H1 (cell line): ENCODE data around the gene AKAP12. TPM values are rescaled to one million over a fixed set of nuclear protein-coding genes. Genes with fewer than 3 reads are reported as not detected.

Experiments
- CTCF ChIA-PET: fragments of 300-600 bp; sonication (Branson Sonifier 250); formaldehyde crosslinking; loops from one replicate; lab custom pipeline; 2021; ENCODE audit not compliant: partially characterized antibody; lab: Charles Lee
- POLR2A ChIA-PET: fragments of 300-600 bp; sonication (Branson Sonifier 250); formaldehyde crosslinking; loops from one replicate; lab custom pipeline; 2021; ENCODE audit warnings: inconsistent platforms; ENCODE audit not compliant: partially characterized antibody; lab: Charles Lee
- DNase-seq, 2 experiments: peaks; one replicate each; pipeline versions ENCODE4 v3.0.0 to v3.0.0-alpha.2; 2010 to 2022; ENCODE audit warnings: low spot score in 2 of 2, low read depth in 1 of 2, mixed read lengths in 1 of 2
- FAIRE-seq: peaks from 2 replicates; lab custom pipeline; 2011; peaks lifted over from hg19 to GRCh38; lab: Jason Lieb, UNC
- H2AFZ ChIP-seq: 2 replicates; pipeline ENCODE4 v1.8.1; 2012; ENCODE audit warnings: low read length, inconsistent platforms
- H2AK5ac ChIP-seq: 2 replicates; pipeline ENCODE4 v1.6.1; 2013; ENCODE audit warnings: low read depth, low read length
- H2BK120ac ChIP-seq: replicated peaks from 2 replicates; pipeline ENCODE3; 2013; ENCODE audit warnings: low read depth, low read length, inconsistent platforms
- H2BK12ac ChIP-seq: 2 replicates; pipeline ENCODE4 v1.6.1; 2013; ENCODE audit warnings: low read depth, low read length
- H2BK15ac ChIP-seq: 2 replicates; pipeline ENCODE4 v1.6.1; 2013; ENCODE audit warnings: low read length
- H2BK20ac ChIP-seq: 2 replicates; pipeline ENCODE4 v1.6.1; 2013; ENCODE audit warnings: low read length
- H2BK5ac ChIP-seq: 2 replicates; pipeline ENCODE4 v1.6.1; 2013; ENCODE audit warnings: low read depth, low read length
- H3K14ac ChIP-seq: 2 replicates; pipeline ENCODE4 v1.6.1; 2013; ENCODE audit warnings: inconsistent platforms; ENCODE audit not compliant: insufficient read length
- H3K18ac ChIP-seq: 2 replicates; pipeline ENCODE4 v1.6.1; 2013; ENCODE audit warnings: low read length; ENCODE audit errors: extremely low read depth
- H3K23ac ChIP-seq: 2 replicates; pipeline ENCODE4 v1.6.1; 2013; ENCODE audit warnings: inconsistent platforms; ENCODE audit not compliant: insufficient read length
- H3K23me2 ChIP-seq: 2 replicates; pipeline ENCODE4 v1.6.1; 2013; ENCODE audit warnings: low read depth, low read length
- H3K27ac ChIP-seq: 2 replicates; pipeline ENCODE4 v1.6.1; 2011; ENCODE audit warnings: low read depth, low read length, inconsistent platforms
- H3K27me3 ChIP-seq, 4 experiments: replicated peaks in 1 of 4; 1 replicate in 1 of 4; 2 replicates in 3 of 4; pipeline versions ENCODE4 v1.6.1 to v1.8.1; 2011 to 2013; ENCODE audit warnings: low read length in 3 of 4, mild to moderate bottlenecking in 3 of 4, inconsistent platforms in 2 of 4, mixed read lengths in 2 of 4, moderate library complexity in 1 of 4; ENCODE audit not compliant: control insufficient read depth in 3 of 4, insufficient read depth in 3 of 4; ENCODE audit errors: extremely low read depth in 1 of 4
- H3K36me3 ChIP-seq, 4 experiments: 2 replicates each; pipeline versions ENCODE4 v1.6.1 to v1.8.1; 2011 to 2013; ENCODE audit warnings: mild to moderate bottlenecking in 4 of 4, low read length in 3 of 4, moderate library complexity in 2 of 4, control low read depth in 1 of 4, inconsistent platforms in 1 of 4; ENCODE audit not compliant: insufficient read depth in 4 of 4, control insufficient read depth in 2 of 4
- H3K4ac ChIP-seq: replicated peaks from 2 replicates; pipeline ENCODE3; 2013; ENCODE audit warnings: low read length, low read depth, mixed read lengths, inconsistent platforms; ENCODE audit not compliant: insufficient read length
- H3K4me1 ChIP-seq, 4 experiments: replicated peaks in 1 of 4; 1 replicate in 1 of 4; 2 replicates in 3 of 4; pipeline versions ENCODE4 v1.6.1 to v1.8.1; 2011 to 2013; ENCODE audit warnings: low read length in 3 of 4, inconsistent platforms in 2 of 4, mixed read lengths in 1 of 4; ENCODE audit not compliant: insufficient read depth in 4 of 4, control insufficient read depth in 3 of 4
- H3K4me2 ChIP-seq, 2 experiments: 2 replicates each; pipeline versions ENCODE4 v1.6.1 to v1.8.1; 2011 to 2013; ENCODE audit warnings: low read depth in 2 of 2, low read length in 2 of 2, control low read depth in 1 of 2, inconsistent platforms in 1 of 2, mild to moderate bottlenecking in 1 of 2; ENCODE audit not compliant: insufficient read depth in 1 of 2
- H3K4me3 ChIP-seq, 4 experiments: fragments of 200-600, 300-600 bp in 1 of 4; sonication (generic), shearing (Covaris generic), sonication (Bioruptor Twin) in 1 of 4; 2 replicates each; pipeline versions ENCODE4 v1.5.1 to v1.8.1; 2011 to 2016; ENCODE audit warnings: low read length in 4 of 4, low read depth in 3 of 4, control low read depth in 2 of 4, inconsistent platforms in 2 of 4, mild to moderate bottlenecking in 2 of 4, mixed read lengths in 1 of 4, moderate library complexity in 1 of 4; ENCODE audit not compliant: insufficient read depth in 2 of 4; ENCODE audit errors: extremely low read depth in 1 of 4
- H3K56ac ChIP-seq: replicated peaks from 2 replicates; pipeline ENCODE3; 2013; ENCODE audit warnings: low read depth, mild to moderate bottlenecking, mixed read lengths, low read length, inconsistent platforms; ENCODE audit not compliant: insufficient read length
- H3K79me1 ChIP-seq: 2 replicates; pipeline ENCODE4 v1.6.1; 2013; ENCODE audit warnings: low read depth, low read length, control low read depth
- H3K79me2 ChIP-seq, 2 experiments: 2 replicates each; pipeline versions ENCODE4 v1.6.1 to v1.8.1; 2012 to 2013; ENCODE audit warnings: low read length in 2 of 2, mild to moderate bottlenecking in 2 of 2, inconsistent platforms in 1 of 2; ENCODE audit not compliant: insufficient read depth in 2 of 2, control insufficient read depth in 1 of 2
- H3K9ac ChIP-seq, 4 experiments: replicated peaks in 1 of 4; 1 replicate in 1 of 4; 2 replicates in 3 of 4; pipeline versions ENCODE4 v1.6.1 to v1.8.1; 2011 to 2013; ENCODE audit warnings: low read depth in 3 of 4, low read length in 3 of 4, control low read depth in 2 of 4, mild to moderate bottlenecking in 2 of 4, moderate library complexity in 2 of 4, inconsistent platforms in 1 of 4; ENCODE audit errors: extremely low read depth in 1 of 4
- H3K9me3 ChIP-seq, 2 experiments: 2 replicates each; pipeline versions ENCODE4 v1.6.1 to v1.8.1; 2012 to 2013; ENCODE audit warnings: mild to moderate bottlenecking in 2 of 2, moderate library complexity in 2 of 2, control low read depth in 1 of 2, inconsistent platforms in 1 of 2, low read depth in 1 of 2, low read length in 1 of 2, mixed read lengths in 1 of 2; ENCODE audit not compliant: insufficient read depth in 2 of 2
- H4K20me1 ChIP-seq, 2 experiments: replicated peaks in 1 of 2; 2 replicates each; pipeline versions ENCODE3 to v1.8.1; 2011 to 2013; ENCODE audit warnings: inconsistent platforms in 2 of 2, low read length in 2 of 2, mild to moderate bottlenecking in 1 of 2; ENCODE audit not compliant: insufficient read depth in 2 of 2, control insufficient read depth in 1 of 2
- H4K5ac ChIP-seq: 2 replicates; pipeline ENCODE4 v1.6.1; 2013; ENCODE audit warnings: low read length, low read depth, mixed read lengths, inconsistent platforms; ENCODE audit not compliant: insufficient read length
- H4K8ac ChIP-seq: 2 replicates; pipeline ENCODE4 v1.8.0; 2013; ENCODE audit warnings: mild to moderate bottlenecking, moderate library complexity, low read length, inconsistent platforms; ENCODE audit not compliant: insufficient read depth; ENCODE audit errors: extremely low read depth
- H4K91ac ChIP-seq: replicated peaks from 2 replicates; pipeline ENCODE3; 2013; ENCODE audit warnings: low read length, mixed read lengths, inconsistent platforms; ENCODE audit not compliant: insufficient read length
- BRCA1 ChIP-seq: IDR thresholded peaks from 2 replicates; pipeline ENCODE4 v1.6.1; 2012; ENCODE audit warnings: low read depth, low read length, improper control_type of control experiment
- CBX8 ChIP-seq: fragments of 300-800, 300-1000 bp; sonication (generic); IDR thresholded peaks from 2 replicates; pipeline ENCODE4 v1.7.1; 2016; ENCODE audit warnings: low read depth, low read length, borderline replicate concordance
- CREB1 ChIP-seq: IDR thresholded peaks from 2 replicates; pipeline ENCODE4 v1.6.1; 2012; ENCODE audit warnings: inconsistent platforms
- JUND ChIP-seq: IDR thresholded peaks from 2 replicates; pipeline ENCODE4 v1.6.1; 2011; ENCODE audit warnings: mild to moderate bottlenecking, improper control_type of control experiment, low read length
- NANOG ChIP-seq: IDR thresholded peaks from 2 replicates; pipeline ENCODE4 v1.6.1; 2011; ENCODE audit warnings: low read length, low read depth, mild to moderate bottlenecking, inconsistent platforms; ENCODE audit not compliant: insufficient read depth, poor library complexity, severe bottlenecking
- PHF8 ChIP-seq: fragments of 200-600 bp; sonication (generic); conservative IDR thresholded peaks from 2 replicates; pipeline ENCODE4 v1.7.1; 2012; ENCODE audit warnings: low read depth, mild to moderate bottlenecking, inconsistent platforms, low read length, moderate library complexity
- POLR2A ChIP-seq, 2 experiments: IDR thresholded peaks; 1 replicate in 1 of 2; 2 replicates in 1 of 2; pipeline ENCODE4 v1.6.1; 2011; ENCODE audit warnings: low read depth in 2 of 2, low read length in 2 of 2, mild to moderate bottlenecking in 2 of 2; ENCODE audit errors: control extremely low read depth in 1 of 2
- RAD21 ChIP-seq, 2 experiments: IDR thresholded peaks in 1 of 2; conservative IDR thresholded peaks in 1 of 2; 2 replicates each; pipeline ENCODE4 v1.6.1; 2011; ENCODE audit warnings: low read depth in 2 of 2, low read length in 2 of 2, improper control_type of control experiment in 1 of 2, inconsistent platforms in 1 of 2, mild to moderate bottlenecking in 1 of 2, moderate library complexity in 1 of 2
- TAF1 ChIP-seq: IDR thresholded peaks from 2 replicates; pipeline ENCODE4 v1.6.1; 2011; ENCODE audit warnings: mild to moderate bottlenecking, low read depth, low read length
- TAF7 ChIP-seq: optimal IDR thresholded peaks from 2 replicates; pipeline ENCODE3; 2011; ENCODE audit warnings: low read depth, mild to moderate bottlenecking, inconsistent platforms, low read length, moderate library complexity, borderline replicate concordance
- USF2 ChIP-seq: IDR thresholded peaks from 2 replicates; pipeline ENCODE4 v1.6.1; 2011; ENCODE audit warnings: low read length, improper control_type of control experiment
- WGBS, 2 experiments: shearing (Covaris generic) in 1 of 2; methylation state at CpG; one replicate each; pipeline versions ENCODE4 v1.1.6 to v1.1.7; 2013 to 2015; ENCODE audit warnings: low lambda C conversion rate in 2 of 2, mixed read lengths in 2 of 2, inconsistent platforms in 1 of 2, low coverage in 1 of 2, missing lambda C conversion rate in 1 of 2; ENCODE audit not compliant: insufficient replicate concordance in 2 of 2, insufficient coverage in 1 of 2, insufficient read length in 1 of 2; ENCODE audit errors: extremely low coverage in 1 of 2, missing lambda C conversion rate in 1 of 2; 5-methylcytosine and 5-hydroxymethylcytosine counted together
- polyA plus RNA-seq, 7 experiments: library from polyadenylated mRNA; depleted of rRNA in 3 of 7; stranded (reverse) in 5 of 7; unstranded in 2 of 7; fragments of >200 nt in 5 of 7; fragments of 200-250 nt in 2 of 7; gene quantifications; 1 replicate in 5 of 7; 2 replicates in 1 of 7; 4 replicates in 1 of 7; pipeline versions ENCODE4 v1.2.1 to v1.2.3, GENCODE V29; 2011 to 2013; ENCODE audit warnings: missing spikeins in 2 of 7, mixed read lengths in 2 of 7
- total RNA-seq: library from RNA; stranded (reverse); fragmentation: NEBNext Ultra II Directional; extraction: Animal tissue kit (Norgen Biotek cat#: 25700); gene quantifications from 2 replicates; pipeline ENCODE4 v1.2.1, GENCODE V29; 2021
- TF ChIP-seq, protein P1 (sequence below): IDR thresholded peaks from 2 replicates; pipeline ENCODE4 v1.6.1; 2012; ENCODE audit warnings: low read length, inconsistent platforms

The AKAP12 gene
- total and polyA plus RNA-seq, 2 of the 8 experiments (the other 6 are each of a cell fraction or from before 2014, with no cell fraction given): 14.6 to 79.2 TPM

DNA sequence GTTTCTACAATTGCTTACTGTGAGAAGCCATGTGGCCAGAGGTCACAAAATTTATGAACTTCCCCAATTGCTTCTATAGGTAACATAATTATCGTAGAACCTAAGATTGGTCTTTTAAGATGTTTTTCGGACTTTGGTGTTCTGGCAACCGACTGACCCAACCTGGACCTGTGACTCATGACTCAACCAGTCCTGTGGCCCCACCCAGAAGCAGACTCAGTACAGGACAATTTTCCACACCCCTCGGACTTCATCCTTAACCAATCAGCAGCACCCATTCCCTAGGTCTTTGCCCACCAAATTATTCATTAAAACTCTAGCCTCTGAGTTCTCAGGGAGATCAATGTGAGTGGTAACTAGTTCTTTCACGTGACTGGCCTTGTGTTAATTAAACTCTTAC is 26.4 kb upstream of the AKAP12 start:
- Histone ChIP-seq H4K20me1 (no peaks in the 10 kb centered on the region), H4K91ac (no peak overlapping the region), H3K4me2 (no peak overlapping the region), H3K18ac (no peak overlapping the region), H2BK15ac (no peak overlapping the region), H3K56ac (no peak overlapping the region), H2AFZ (no peak overlapping the region), H3K9ac (no peak overlapping the region), H2AK5ac (no peak overlapping the region), H3K4me3 (no peak overlapping the region), H3K14ac (no peak overlapping the region), H2BK20ac (no peak overlapping the region), H3K23ac (no peak overlapping the region), H3K27ac (no peak overlapping the region), H4K8ac (no peak overlapping the region), H4K5ac (no peak overlapping the region), H3K23me2 (no peaks in the 10 kb centered on the region), H3K9me3 (peaks cover 0 to 9% of the 10 kb centered on the region in 2 experiments; a peak in 2 of 4 replicates), H3K4me1 (peaks cover 0 to 2% (median 0%) of the 10 kb centered on the region in 4 experiments; a peak in 1 of 7 replicates), H3K79me1 (no peaks in the 10 kb centered on the region)
- FAIRE-seq (no peak), DNase-seq (no peak)
- 88% methylated on average over 5 of the region's 5 CpGs; no CpG with 5 or more reads in 1 of the 2 experiments for WGBS, 2 experiments
- POLR2A ChIA-PET: no interaction called here
- TF ChIP-seq TAF7 (no peak), TAF1 (no peak), USF2 (no peak), BRCA1 (no peak), CREB1 (no peak), JUND (no peak), PHF8 (no peak), NANOG (no peak), RAD21 (IDR thresholded peaks at IDR 0.05 in 1 of 2, conservative IDR thresholded peaks at IDR 0.05 in 1 of 2; ENCODE audit: low read depth in 2 of 2, low read length in 2 of 2) (no peak), CBX8 (no peak), POLR2A (IDR thresholded peaks at IDR 0.05; ENCODE audit: control extremely low read depth in 1 of 2, low read depth in 2 of 2, low read length in 2 of 2) (no peak)
- TF ChIP-seq, protein P1, sequence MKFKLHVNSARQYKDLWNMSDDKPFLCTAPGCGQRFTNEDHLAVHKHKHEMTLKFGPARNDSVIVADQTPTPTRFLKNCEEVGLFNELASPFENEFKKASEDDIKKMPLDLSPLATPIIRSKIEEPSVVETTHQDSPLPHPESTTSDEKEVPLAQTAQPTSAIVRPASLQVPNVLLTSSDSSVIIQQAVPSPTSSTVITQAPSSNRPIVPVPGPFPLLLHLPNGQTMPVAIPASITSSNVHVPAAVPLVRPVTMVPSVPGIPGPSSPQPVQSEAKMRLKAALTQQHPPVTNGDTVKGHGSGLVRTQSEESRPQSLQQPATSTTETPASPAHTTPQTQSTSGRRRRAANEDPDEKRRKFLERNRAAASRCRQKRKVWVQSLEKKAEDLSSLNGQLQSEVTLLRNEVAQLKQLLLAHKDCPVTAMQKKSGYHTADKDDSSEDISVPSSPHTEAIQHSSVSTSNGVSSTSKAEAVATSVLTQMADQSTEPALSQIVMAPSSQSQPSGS: no peak
- TF ChIP-seq, all 59 proteins: peak for 0
- Histone ChIP-seq H3K27me3 (no peaks in the 10 kb centered on the region), H3K4ac (no peak overlapping the region), H3K36me3 (no peaks in the 10 kb centered on the region), H2BK12ac (no peak overlapping the region), H2BK120ac (no peak overlapping the region), H3K79me2 (no peaks in the 10 kb centered on the region), H2BK5ac (no peak overlapping the region)
- CTCF ChIA-PET: no interaction called here
